AML-193 (cell line): ENCODE measurements around the gene AICDA.
"Not testable (repeated sequence)": the region's sequence is repeated elsewhere in the genome, so short reads cannot be mapped to it uniquely, and the experiment has no call there.

ENCODE experiments used
- DNase-seq, 2 experiments: peaks; one replicate each; lab custom pipeline; 2025; lab: John Stamatoyannopoulos, UW

The AICDA gene

GRCh38 chr12:8609061-8609570 is 3.5 kb downstream of the AICDA start:
- peak; percentile 26 to 57 for DNase-seq

GRCh38 chr12:8606890-8607289 is 5.8 kb downstream of the AICDA start:
- no peak for DNase-seq

GRCh38 chr12:8605057-8605456 is 7.6 kb downstream of the AICDA start:
- DNase-seq, result no peak

- DNase-seq, result no peak
Observed at GRCh38 chr12:8603856-8604255, 8.8 kb downstream of the AICDA start.

- DNase-seq, result no peak
Observed at GRCh38 chr12:8603286-8603685, 9.4 kb downstream of the AICDA start.

GRCh38 chr12:8596561-8596960 is 16.1 kb downstream of the AICDA start:
- no peak for DNase-seq

GRCh38 chr12:8594072-8594471 is 18.6 kb downstream of the AICDA start:
- no peak for DNase-seq

- no peak for DNase-seq
Observed at GRCh38 chr12:8593246-8593645, 19.4 kb downstream of the AICDA start.

- DNase-seq, result peak; percentile 65 to 81
Observed at GRCh38 chr12:8590842-8591545, 21.7 kb downstream of the AICDA start.

- no peak for DNase-seq
Observed at GRCh38 chr12:8589679-8590078, 23.0 kb downstream of the AICDA start.

GRCh38 chr12:8584478-8584877 is 28.2 kb downstream of the AICDA start:
- DNase-seq, result not testable (repeated sequence)

- DNase-seq, result no peak
Observed at GRCh38 chr12:8584004-8584403, 28.7 kb downstream of the AICDA start.

- no peak for DNase-seq
Observed at GRCh38 chr12:8581098-8581784, 31.4 kb downstream of the AICDA start.

- no peak for DNase-seq
Observed at GRCh38 chr12:8577879-8578278, 34.8 kb downstream of the AICDA start.

GRCh38 chr12:8572507-8572906 is 40.2 kb downstream of the AICDA start:
- peak; percentile 37 to 43 for DNase-seq

GRCh38 chr12:8566525-8566924 is 46.1 kb downstream of the AICDA start:
- DNase-seq, result no peak

GRCh38 chr12:8566052-8566451 is 46.6 kb downstream of the AICDA start:
- peak; percentile 11 to 20 for DNase-seq

- DNase-seq, result no peak
Observed at GRCh38 chr12:8564656-8565055, 48.0 kb downstream of the AICDA start.

- DNase-seq, result no peak
Observed at GRCh38 chr12:8563356-8563755, 49.3 kb downstream of the AICDA start.

- no peak for DNase-seq
Observed at GRCh38 chr12:8562310-8562709, 50.3 kb downstream of the AICDA start.

GRCh38 chr12:8561011-8561410 is 51.6 kb downstream of the AICDA start:
- DNase-seq, result no peak

GRCh38 chr12:8559676-8560075 is 53.0 kb downstream of the AICDA start:
- no peak for DNase-seq

- no peak for DNase-seq
Observed at GRCh38 chr12:8556531-8557097, 56.0 kb downstream of the AICDA start.
